Cardiac muscle cell (in vitro differentiated cells and primary cell): ENCODE measurements around the gene TIMM22. TPM values are rescaled to one million over a fixed set of nuclear protein-coding genes. Genes with fewer than 3 reads are reported as not detected.

Experiments used
- DNase-seq, 2 donors: peaks; one replicate each; pipeline versions ENCODE4 v3.0.0 to v3.0.0-alpha.2; 2010 to 2017; ENCODE audit warnings: low read depth in 1 of 2, low spot score in 1 of 2
- H3K27ac ChIP-seq: fragments of 200-600 bp; sonication (generic); 2 replicates; pipeline ENCODE4 v1.5.1; 2016
- H3K27me3 ChIP-seq: fragments of 200-600 bp; sonication (generic); 2 replicates; pipeline ENCODE4 v1.6.0; 2016; ENCODE audit warnings: control low read depth
- H3K36me3 ChIP-seq: fragments of 200-600 bp; sonication (generic); 2 replicates; pipeline ENCODE4 v1.5.1; 2016; ENCODE audit warnings: control low read depth
- H3K4me1 ChIP-seq: fragments of 200-600 bp; sonication (generic); 2 replicates; pipeline ENCODE4 v1.8.1; 2017; ENCODE audit warnings: low read depth, mild to moderate bottlenecking, mixed run types
- H3K4me3 ChIP-seq: fragments of 200-600 bp; sonication (generic); 2 replicates; pipeline ENCODE4 v1.5.1; 2016; ENCODE audit warnings: mild to moderate bottlenecking
- H3K9me3 ChIP-seq: fragments of 200-600 bp; sonication (generic); 2 replicates; pipeline ENCODE4 v1.5.1; 2017; ENCODE audit warnings: low read depth, mild to moderate bottlenecking, control low read depth
- CTCF ChIP-seq: IDR thresholded peaks from 2 replicates; pipeline ENCODE4 v1.5.1; 2012; ENCODE audit warnings: low read depth, mild to moderate bottlenecking, low read length
- polyA plus RNA-seq: library from polyadenylated mRNA; unstranded; fragments of >200 nt; fragmentation: Nextera tagmentation; extraction: Ambion mirVana; gene quantifications from 2 replicates; pipeline ENCODE4 v1.2.1, GENCODE V29; 2016
- total RNA-seq: library from RNA; depleted of rRNA; stranded (reverse); fragments of >200 nt; gene quantifications from 2 replicates; pipeline ENCODE4 v1.2.3, GENCODE V29; 2016

Gene TIMM22
- total and polyA plus RNA-seq, 2 experiments from 2014 or later, result 28.4 to 33.1 TPM

- H3K4me3 ChIP-seq, result no peak overlapping the region
- H3K4me1 ChIP-seq, result peaks cover 40% of the 10 kb centered on the region
- H3K27ac ChIP-seq, result peak overlapping the region; percentile 49
Observed at GRCh38 chr17:975371-975915, 21.5 kb upstream of the TIMM22 start.

GRCh38 chr17:976312-976711 is 20.6 kb upstream of the TIMM22 start:
- Histone ChIP-seq H3K36me3 (no peaks in the 10 kb centered on the region), H3K4me1 (peaks cover 36% of the 10 kb centered on the region), H3K9me3 (no peaks in the 10 kb centered on the region), H3K27ac (no peak overlapping the region), H3K4me3 (no peak overlapping the region), H3K27me3 (no peaks in the 10 kb centered on the region)
- no peak for DNase-seq
- TF ChIP-seq CTCF, result no peak

More at GRCh38 chr17:975371-975915, 21.5 kb upstream of the TIMM22 start:
- no peaks in the 10 kb centered on the region for H3K27me3 ChIP-seq
- peak in 1 of 2 donors; percentile 47 for DNase-seq
- H3K9me3 ChIP-seq, result no peaks in the 10 kb centered on the region
- H3K36me3 ChIP-seq, result no peaks in the 10 kb centered on the region
- no peak for TF ChIP-seq CTCF

- Histone ChIP-seq H3K4me3 (peak overlapping the region; percentile 93), H3K36me3 (no peaks in the 10 kb centered on the region), H3K27ac (peak overlapping the region; percentile 90), H3K4me1 (peaks cover 37% of the 10 kb centered on the region), H3K9me3 (no peaks in the 10 kb centered on the region), H3K27me3 (no peaks in the 10 kb centered on the region)
- TF ChIP-seq CTCF, result no peak
- no peak for DNase-seq
Observed at GRCh38 chr17:977166-977565, 19.8 kb upstream of the TIMM22 start.

- Histone ChIP-seq H3K36me3 (no peaks in the 10 kb centered on the region), H3K27me3 (no peaks in the 10 kb centered on the region), H3K4me1 (peaks cover 37% of the 10 kb centered on the region), H3K27ac (peak overlapping the region; percentile 90), H3K4me3 (peak overlapping the region; percentile 93), H3K9me3 (no peaks in the 10 kb centered on the region)
- DNase-seq, result peak; percentile 32 to 57
- no peak for TF ChIP-seq CTCF
Observed at GRCh38 chr17:978103-979093, 18.5 kb upstream of the TIMM22 start.

- Histone ChIP-seq H3K4me3 (peak overlapping the region; percentile 93), H3K4me1 (peaks cover 37% of the 10 kb centered on the region), H3K27ac (peak overlapping the region; percentile 90), H3K9me3 (no peaks in the 10 kb centered on the region), H3K27me3 (no peaks in the 10 kb centered on the region), H3K36me3 (no peaks in the 10 kb centered on the region)
- TF ChIP-seq CTCF, result no peak
- DNase-seq, result no peak
Observed at GRCh38 chr17:979212-979538, 17.8 kb upstream of the TIMM22 start.
